ENCODE results near the gene TMEM203. TPM values are rescaled to one million over a fixed set of nuclear protein-coding genes. Genes with fewer than 3 reads are reported as not detected.

TMEM203 gene
- 43.3 TPM for total RNA-seq
- long read RNA-seq, transcript TMEM203-201 (1 exons, 1,557 nt) = major isoform, 164 of 164 reads
- long read RNA-seq, partial matches to known transcripts = 0 of 164 reads
- long read RNA-seq, other reads (novel, unspliced or antisense) = 0 of 164 reads

- intact Hi-C loops (cut with micrococcal nuclease) = no loop called here
- ATAC-seq = peak; percentile 56
Measured at GRCh38 chr9:137205126-137206069, at the start of gene TMEM203, which contains the start of gene NDOR1. TSS of gene TMEM203 (minus strand) at chr9:137205648. CDS start at chr9:137205414, 234 bp downstream. TSS of gene NDOR1 (plus strand) at chr9:137205700. CDS start at chr9:137205778, 78 bp downstream.

DNA sequence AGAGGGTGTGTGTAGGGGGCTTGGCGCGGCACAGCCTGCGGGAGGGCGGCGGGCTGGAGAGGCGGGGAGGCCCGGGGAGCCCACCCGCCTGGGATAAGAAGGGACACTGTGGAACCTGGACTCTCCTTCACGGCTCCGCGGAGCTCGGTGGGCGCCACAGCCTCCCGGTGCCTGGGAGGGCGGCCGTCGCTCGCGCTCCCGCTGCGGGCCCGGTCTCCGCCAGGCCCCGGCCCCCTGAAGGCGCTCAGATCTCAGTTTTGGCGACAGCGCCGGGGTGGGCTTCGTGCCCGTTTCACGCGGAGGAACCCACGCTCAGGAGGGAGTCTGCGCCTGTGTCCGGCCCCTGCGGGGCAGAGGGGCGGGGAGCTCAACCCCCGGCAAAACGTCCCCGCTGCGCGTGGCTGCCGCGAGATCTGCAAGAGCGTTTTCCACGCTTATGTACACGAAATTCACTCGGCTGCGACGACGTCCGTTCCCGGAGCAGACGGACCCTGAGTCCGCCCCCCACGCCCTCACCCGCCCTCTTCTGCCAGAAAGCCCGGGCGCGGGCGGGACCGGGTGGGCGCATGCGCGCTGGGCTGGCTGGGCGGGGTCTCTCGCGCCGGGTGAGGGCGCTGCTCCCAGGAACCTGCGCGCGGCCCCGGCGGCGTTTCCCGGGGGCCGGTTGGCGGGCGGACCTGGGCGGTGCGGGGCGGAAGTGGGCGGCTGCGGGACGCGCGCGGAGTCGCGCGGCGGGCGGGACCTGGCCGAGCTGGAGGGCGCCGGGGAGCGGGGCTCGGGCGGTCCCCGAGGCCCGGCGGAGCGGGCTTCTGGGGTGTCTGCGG is 49.4 kb upstream of the TMEM203 start, which contains the start of gene NELFB:
Gene NELFB (plus strand): TSS at position 704 of the 824 bp plus-strand sequence.
- intact Hi-C loops (cut with micrococcal nuclease) = no loop called here
- ATAC-seq (peak; percentile 87), DNase-seq (peak; percentile 97)

More at GRCh38 chr9:137205126-137206069, at the start of gene TMEM203, which contains the start of gene NDOR1:
- DNase-seq = peak; percentile 95

DNA sequence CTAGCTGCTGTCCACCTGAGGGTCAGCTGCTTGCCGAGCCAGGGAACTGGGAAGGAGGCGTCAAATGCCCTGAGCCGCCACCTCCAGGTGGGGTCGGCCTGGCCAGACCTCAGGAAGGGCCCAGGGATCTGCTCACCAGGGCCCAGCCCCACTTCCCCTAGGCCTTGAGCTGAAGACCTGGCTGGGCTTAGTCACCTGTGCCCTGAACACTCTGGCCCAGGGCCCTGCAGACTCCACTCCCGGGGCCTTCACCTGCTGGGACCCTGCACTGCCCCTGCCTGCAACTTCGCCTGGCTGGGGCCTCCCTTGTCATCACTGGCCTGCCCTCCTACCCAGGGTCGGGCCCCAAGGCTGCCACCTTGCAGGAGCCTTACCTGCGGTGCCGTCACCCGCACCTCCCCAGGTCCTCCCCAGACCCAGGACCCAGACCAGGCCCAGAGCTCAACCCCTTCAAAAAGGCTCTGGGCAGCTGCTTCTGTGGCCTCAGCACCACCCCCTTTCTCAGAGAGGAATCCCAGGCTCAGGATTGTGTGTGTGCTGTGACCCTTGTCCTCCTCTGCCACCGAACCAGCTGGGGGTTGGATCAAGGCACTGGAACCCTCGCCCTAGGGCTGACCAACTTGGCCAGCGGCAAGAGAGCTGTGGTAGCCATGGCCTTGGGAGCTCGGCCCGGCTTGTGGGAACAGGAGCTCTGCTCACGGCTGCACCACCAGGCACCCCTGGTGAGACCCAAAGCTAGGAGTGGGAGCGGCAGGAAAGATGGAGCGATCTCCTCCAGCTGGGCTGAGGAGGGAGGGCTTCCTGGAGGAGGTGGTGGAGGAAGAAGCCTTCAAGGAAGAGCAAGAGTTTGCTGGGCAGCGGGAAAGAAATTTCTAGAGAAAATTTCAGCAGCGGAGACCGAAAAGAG is 48.5 kb upstream of the TMEM203 start:
- ATAC-seq (no peak), DNase-seq (no peak)
- intact Hi-C loops (cut with micrococcal nuclease) = no loop called here

GRCh38 chr9:137252555-137253506 is 47.4 kb upstream of the TMEM203 start:
- DNase-seq = no peak
- intact Hi-C loops (cut with micrococcal nuclease) = no loop called here
- ATAC-seq = no peak

GRCh38 chr9:137251490-137252268 is 46.2 kb upstream of the TMEM203 start:
- ATAC-seq (no peak), DNase-seq (no peak)
- intact Hi-C loops (cut with micrococcal nuclease) = no loop called here

GRCh38 chr9:137251194-137251461 is 45.7 kb upstream of the TMEM203 start, which contains the start of gene STPG3:
TSS of gene STPG3 (plus strand) at chr9:137251286. CDS start at chr9:137251287, 1 bp downstream.
- intact Hi-C loops (cut with micrococcal nuclease) = no loop called here
- no peak for DNase-seq
- ATAC-seq = no peak

- peak; percentile 74 for DNase-seq
- intact Hi-C loops (cut with micrococcal nuclease) = no loop called here
- peak; percentile 58 for ATAC-seq
Measured at GRCh38 chr9:137250329-137251193, 45.1 kb upstream of the TMEM203 start.

DNA sequence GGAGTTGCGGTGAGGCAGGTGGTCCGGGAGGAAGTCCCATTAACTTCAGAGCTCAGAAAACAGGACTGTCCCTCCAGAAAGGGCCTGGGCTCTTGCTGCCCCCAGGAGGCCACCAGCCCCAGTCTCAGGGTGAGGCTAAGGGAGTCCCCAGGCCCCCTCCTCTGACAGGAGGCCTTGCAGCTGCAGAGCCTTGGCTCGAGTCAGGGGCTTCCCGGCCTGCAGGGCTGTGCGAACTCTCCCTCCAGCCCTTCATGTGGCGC is 42.4 kb upstream of the TMEM203 start:
- ATAC-seq = no peak
- intact Hi-C loops (cut with micrococcal nuclease) = no loop called here

GRCh38 chr9:137247135-137247915 is 41.9 kb upstream of the TMEM203 start:
- intact Hi-C loops (cut with micrococcal nuclease) = no loop called here
- no peak for DNase-seq
- ATAC-seq = no peak

More for the DNA sequence above, 42.4 kb upstream of the TMEM203 start:
- no peak for DNase-seq

DNA sequence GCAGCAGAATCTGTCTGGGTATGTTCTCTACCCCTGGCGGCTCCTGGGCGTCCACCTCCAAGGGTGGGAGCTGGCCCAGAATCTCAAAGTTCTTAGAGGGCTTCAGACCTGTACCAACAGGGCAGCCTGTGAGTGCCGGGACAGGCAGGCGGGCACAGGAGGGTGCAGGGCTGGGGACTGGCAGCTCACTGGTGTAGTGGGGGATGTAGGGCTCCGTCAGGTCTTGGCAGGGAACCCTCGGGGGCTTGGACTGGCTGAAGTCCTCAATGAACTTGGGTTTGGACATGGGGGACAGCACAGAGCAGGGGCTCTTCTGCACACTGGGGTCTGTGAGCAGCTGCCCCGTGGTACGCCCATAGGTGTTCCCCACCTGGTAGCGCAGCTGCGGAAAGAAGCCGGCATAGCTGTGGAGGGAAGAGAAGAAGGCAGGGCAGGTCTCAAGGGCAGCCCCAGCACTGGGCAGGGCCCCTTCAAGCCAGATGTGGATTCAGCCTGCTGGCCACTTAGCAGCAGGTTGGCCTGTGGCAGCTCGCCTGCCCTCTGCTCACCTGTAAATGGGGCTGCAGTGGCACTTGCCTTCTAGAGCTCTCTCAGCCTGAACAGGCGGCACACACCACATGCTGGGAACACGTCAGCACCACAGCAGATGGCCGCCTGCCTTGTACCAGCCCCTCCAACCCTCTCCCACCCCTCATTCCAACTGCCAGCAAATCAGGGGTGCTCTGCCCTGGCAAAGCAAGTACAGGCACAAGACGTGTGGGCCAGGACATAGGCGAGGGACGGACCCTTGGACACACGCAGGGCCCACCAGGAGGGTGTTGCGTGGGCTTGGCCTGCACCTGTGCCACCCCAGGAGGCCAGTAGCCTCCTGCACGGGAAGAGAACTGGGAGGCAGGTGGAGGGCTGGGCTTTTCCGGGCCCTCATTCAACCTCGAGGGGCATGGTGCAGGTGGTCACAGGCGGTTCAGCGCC is 40.3 kb upstream of the TMEM203 start:
- intact Hi-C loops (cut with micrococcal nuclease) = no loop called here
- ATAC-seq (no peak), DNase-seq (no peak)

DNA sequence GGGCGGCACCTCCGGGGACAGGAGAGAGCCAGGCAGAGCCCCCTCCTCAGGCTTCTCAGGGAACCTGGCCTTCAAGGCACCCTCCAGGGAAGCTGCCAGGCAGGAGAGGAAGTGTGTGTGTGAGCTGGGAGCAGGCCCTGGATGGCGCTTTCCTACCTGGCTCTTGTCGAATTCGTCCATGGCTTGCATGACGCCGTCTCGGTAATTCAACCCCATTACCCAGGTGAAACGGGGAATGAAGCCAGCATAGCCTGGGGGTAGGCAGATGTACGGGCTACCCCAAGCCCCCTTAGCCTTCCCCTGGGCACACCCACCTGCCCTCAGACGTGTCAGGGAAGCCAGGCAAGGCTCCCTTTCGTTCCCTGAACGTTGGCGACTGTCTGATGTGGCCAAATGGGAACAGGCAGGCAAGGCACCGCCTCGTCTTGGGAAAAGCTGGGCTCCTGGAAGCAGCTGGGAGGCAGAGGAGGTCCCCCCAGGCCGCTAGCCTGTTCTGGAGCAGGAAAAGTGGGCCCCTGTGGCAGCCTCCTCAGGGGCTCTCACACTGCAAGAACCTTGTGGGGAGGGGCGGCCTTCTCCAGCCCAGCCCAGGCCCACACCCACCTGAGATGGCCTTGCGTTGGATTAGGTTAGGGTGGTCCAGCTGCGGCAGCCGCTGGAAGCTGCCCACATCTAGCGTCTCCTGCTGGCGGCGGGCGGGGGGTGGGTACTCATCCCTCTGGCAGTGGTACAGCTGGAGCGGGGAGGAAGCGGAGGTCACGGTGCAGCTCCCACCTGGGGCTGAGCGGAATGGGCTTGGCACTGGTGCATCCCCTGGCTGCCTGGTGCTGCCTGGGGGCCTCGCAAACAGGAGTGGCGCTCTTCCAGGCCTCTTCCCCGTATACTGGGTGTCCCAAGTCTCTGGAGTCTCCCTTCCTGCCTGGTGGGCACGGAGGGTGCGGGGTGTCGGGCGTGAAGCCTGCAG is 39.3 kb upstream of the TMEM203 start:
- ATAC-seq = no peak
- intact Hi-C loops (cut with micrococcal nuclease) = no loop called here
- peak; percentile 27 for DNase-seq

DNA sequence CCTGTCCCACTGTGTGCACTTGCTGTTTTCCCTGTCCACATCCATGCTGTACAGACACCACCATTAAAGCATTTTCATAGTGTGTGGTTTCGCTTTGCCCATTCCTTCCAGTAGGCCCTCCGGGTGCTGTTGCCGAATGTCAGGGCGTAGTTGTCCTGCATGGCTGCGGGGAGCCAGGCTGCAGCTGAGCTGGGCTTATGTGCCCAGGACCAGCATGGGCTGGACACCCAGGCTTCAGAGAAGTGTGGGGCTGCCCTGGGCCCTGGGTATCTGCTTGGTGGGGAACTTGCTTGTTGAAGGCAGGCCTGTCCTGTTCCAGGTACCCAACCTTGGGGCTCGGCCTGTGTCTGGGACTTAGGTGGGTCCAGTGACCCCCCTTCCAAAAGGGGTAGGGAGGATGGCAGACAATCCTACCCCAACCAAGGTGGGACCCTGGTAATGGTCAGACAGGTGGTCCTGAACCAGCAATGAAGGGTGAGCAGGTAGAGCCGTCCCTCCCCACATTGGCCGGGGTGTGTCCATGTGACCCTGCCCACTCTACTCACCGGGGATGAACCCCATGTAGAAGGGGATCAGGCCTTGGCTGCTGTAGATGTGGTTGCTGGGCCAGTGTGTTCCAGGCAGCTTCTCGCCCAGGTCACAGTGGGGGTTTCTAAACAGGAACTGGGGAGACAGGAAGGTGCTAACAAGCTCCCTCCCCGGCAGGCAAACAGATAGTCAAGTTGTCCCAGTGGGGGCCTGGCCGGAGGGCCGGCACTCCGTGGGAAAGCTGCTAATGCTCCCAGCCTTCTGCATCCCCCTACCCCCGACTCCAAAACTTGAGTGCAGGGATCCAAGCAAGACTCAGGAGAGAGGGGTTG is 38.4 kb upstream of the TMEM203 start:
- intact Hi-C loops (cut with micrococcal nuclease) = no loop called here
- ATAC-seq (no peak), DNase-seq (no peak)
